Neural progenitor cell (in vitro differentiated cells): ENCODE data around the gene HERC2. TPM values are rescaled to one million over a fixed set of nuclear protein-coding genes. Genes with fewer than 3 reads are reported as not detected.

Experiments
- DNase-seq: peaks from one replicate; pipeline ENCODE4 v3.0.0-alpha.2; 2016; ENCODE audit warnings: low spot score
- H2AFZ ChIP-seq: fragments of 200-600 bp; sonication (generic); replicated peaks from 2 replicates; pipeline ENCODE4 v1.6.1; 2016; ENCODE audit warnings: antibody characterized with exemption
- H3F3A ChIP-seq: fragments of 200-600 bp; sonication (generic); 2 replicates; pipeline ENCODE4 v1.6.1; 2016; ENCODE audit warnings: antibody characterized with exemption, low read depth
- H3K27ac ChIP-seq: fragments of 200-600 bp; sonication (generic); 2 replicates; pipeline ENCODE4 v1.5.1; 2016; ENCODE audit warnings: mild to moderate bottlenecking
- H3K27me3 ChIP-seq: fragments of 200-600 bp; sonication (generic); 2 replicates; pipeline ENCODE4 v1.6.1; 2016; ENCODE audit warnings: mild to moderate bottlenecking, moderate library complexity
- H3K36me3 ChIP-seq: fragments of 200-600 bp; sonication (generic); 2 replicates; pipeline ENCODE4 v1.5.1; 2016
- H3K4me1 ChIP-seq: fragments of 200-600 bp; sonication (generic); 2 replicates; pipeline ENCODE4 v1.6.1; 2016; ENCODE audit warnings: mixed run types
- H3K4me2 ChIP-seq: fragments of 200-600 bp; sonication (generic); 2 replicates; pipeline ENCODE4 v1.6.1; 2016
- H3K4me3 ChIP-seq: fragments of 200-600 bp; sonication (generic); 2 replicates; pipeline ENCODE4 v1.5.1; 2016
- H3K79me2 ChIP-seq: fragments of 200-600 bp; sonication (generic); 2 replicates; pipeline ENCODE4 v1.6.1; 2016; ENCODE audit warnings: low read depth
- H3K9ac ChIP-seq: fragments of 200-600 bp; sonication (generic); 2 replicates; pipeline ENCODE4 v1.6.1; 2016
- H3K9me3 ChIP-seq: fragments of 200-600 bp; sonication (generic); 2 replicates; pipeline ENCODE4 v1.5.1; 2016; ENCODE audit warnings: low read depth
- H4K20me1 ChIP-seq: fragments of 200-600 bp; sonication (generic); 2 replicates; pipeline ENCODE4 v1.6.1; 2016; ENCODE audit warnings: low read depth
- H3K27ac Mint-ChIP-seq: 3 replicates; pipeline ENCODE4 v1.8.0; 2021; ENCODE audit warnings: mixed read lengths
- H3K27me3 Mint-ChIP-seq: 2 replicates; pipeline ENCODE4 v1.8.0; 2022; ENCODE audit warnings: low read depth, mild to moderate bottlenecking, inconsistent platforms, moderate library complexity, mixed read lengths; ENCODE audit not compliant: insufficient read depth
- H3K36me3 Mint-ChIP-seq: 3 replicates; pipeline ENCODE4 v1.8.0; 2021; ENCODE audit warnings: mixed read lengths
- H3K4me1 Mint-ChIP-seq: 3 replicates; pipeline ENCODE4 v1.8.0; 2021; ENCODE audit warnings: mixed read lengths
- H3K4me3 Mint-ChIP-seq: 3 replicates; pipeline ENCODE4 v1.8.0; 2021; ENCODE audit warnings: mild to moderate bottlenecking, moderate library complexity, mixed read lengths
- H3K9me3 Mint-ChIP-seq: 3 replicates; pipeline ENCODE4 v1.8.0; 2020; ENCODE audit warnings: mixed read lengths
- EZH2 ChIP-seq: fragments of 200-600 bp; sonication (generic); IDR thresholded peaks from 2 replicates; pipeline ENCODE4 v1.6.1; 2017; ENCODE audit warnings: antibody characterized with exemption, mild to moderate bottlenecking, moderate library complexity
- EZH2phosphoT487 ChIP-seq: fragments of 200-600 bp; sonication (generic); IDR thresholded peaks from 2 replicates; pipeline ENCODE4 v1.6.1; 2017; ENCODE audit warnings: antibody characterized with exemption
- total RNA-seq: library from RNA; depleted of rRNA; stranded (reverse); fragments of >200 nt; gene quantifications from 2 replicates; pipeline ENCODE4 v1.2.3, GENCODE V29; 2015; ENCODE audit warnings: low replicate concordance
- TF ChIP-seq, protein P1 (sequence below): fragments of 200-600 bp; sonication (generic); IDR thresholded peaks from 2 replicates; pipeline ENCODE4 v1.5.1; 2017; ENCODE audit warnings: antibody characterized with exemption, mild to moderate bottlenecking

HERC2 gene
- total RNA-seq, 1 donor from 2014 or later = 15.3 TPM

GRCh38 chr15:28104326-28104725, 217.7 kb downstream of the HERC2 start:
- no peak overlapping the region for H3K9ac ChIP-seq
- H2AFZ ChIP-seq = no peak overlapping the region
- H3K4me3 Mint-ChIP-seq = no peak overlapping the region
- H4K20me1 ChIP-seq = peaks cover 6% of the 10 kb centered on the region
- no peak overlapping the region for H3K4me2 ChIP-seq
- no peaks in the 10 kb centered on the region for H3K9me3 ChIP-seq
- H3K27ac Mint-ChIP-seq = no peak overlapping the region
- no peaks in the 10 kb centered on the region for H3K36me3 ChIP-seq
- H3K27ac ChIP-seq = no peak overlapping the region
- no peak for DNase-seq
- H3K9me3 Mint-ChIP-seq = peaks cover 4% of the 10 kb centered on the region
- peaks cover 87% of the 10 kb centered on the region for H3K27me3 ChIP-seq
- H3K27me3 Mint-ChIP-seq = peaks cover 37% of the 10 kb centered on the region
- no peaks in the 10 kb centered on the region for H3K36me3 Mint-ChIP-seq
- peaks cover 3% of the 10 kb centered on the region for H3K4me1 ChIP-seq
- H3K79me2 ChIP-seq = no peaks in the 10 kb centered on the region
- peaks cover 16% of the 10 kb centered on the region for H3K4me1 Mint-ChIP-seq
- TF ChIP-seq, protein P1, sequence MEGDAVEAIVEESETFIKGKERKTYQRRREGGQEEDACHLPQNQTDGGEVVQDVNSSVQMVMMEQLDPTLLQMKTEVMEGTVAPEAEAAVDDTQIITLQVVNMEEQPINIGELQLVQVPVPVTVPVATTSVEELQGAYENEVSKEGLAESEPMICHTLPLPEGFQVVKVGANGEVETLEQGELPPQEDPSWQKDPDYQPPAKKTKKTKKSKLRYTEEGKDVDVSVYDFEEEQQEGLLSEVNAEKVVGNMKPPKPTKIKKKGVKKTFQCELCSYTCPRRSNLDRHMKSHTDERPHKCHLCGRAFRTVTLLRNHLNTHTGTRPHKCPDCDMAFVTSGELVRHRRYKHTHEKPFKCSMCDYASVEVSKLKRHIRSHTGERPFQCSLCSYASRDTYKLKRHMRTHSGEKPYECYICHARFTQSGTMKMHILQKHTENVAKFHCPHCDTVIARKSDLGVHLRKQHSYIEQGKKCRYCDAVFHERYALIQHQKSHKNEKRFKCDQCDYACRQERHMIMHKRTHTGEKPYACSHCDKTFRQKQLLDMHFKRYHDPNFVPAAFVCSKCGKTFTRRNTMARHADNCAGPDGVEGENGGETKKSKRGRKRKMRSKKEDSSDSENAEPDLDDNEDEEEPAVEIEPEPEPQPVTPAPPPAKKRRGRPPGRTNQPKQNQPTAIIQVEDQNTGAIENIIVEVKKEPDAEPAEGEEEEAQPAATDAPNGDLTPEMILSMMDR = no peak
- TF ChIP-seq EZH2phosphoT487 (no peak), EZH2 (no peak)
- H3K4me3 ChIP-seq = no peak overlapping the region
- H3F3A ChIP-seq = peaks cover 11% of the 10 kb centered on the region

DNA sequence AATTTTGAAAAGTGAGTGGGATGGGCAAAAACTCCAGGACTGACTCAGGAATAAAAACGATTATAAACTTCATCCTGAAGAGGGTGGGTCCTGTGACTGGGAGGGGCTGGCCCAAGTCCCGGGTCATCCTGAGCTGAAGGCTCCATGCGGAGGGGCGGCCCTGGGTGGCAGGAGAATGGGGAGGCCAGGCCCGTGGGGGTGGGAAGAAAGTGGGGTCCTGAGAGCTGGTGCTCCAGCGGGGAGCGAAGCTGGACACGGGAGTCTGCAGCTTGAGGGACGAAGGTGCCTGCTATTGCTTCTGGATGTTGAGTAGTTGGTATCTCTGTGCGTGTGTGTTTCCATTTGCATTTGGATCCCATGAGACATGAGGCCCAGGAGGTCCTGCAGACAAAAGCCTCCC, 218.1 kb downstream of the HERC2 start:
- no peak overlapping the region for H3K4me2 ChIP-seq
- H3K36me3 ChIP-seq = no peaks in the 10 kb centered on the region
- H3K27ac ChIP-seq = no peak overlapping the region
- H3K9ac ChIP-seq = no peak overlapping the region
- H3K4me1 ChIP-seq = peaks cover 6% of the 10 kb centered on the region
- H3K27me3 ChIP-seq = peaks cover 91% of the 10 kb centered on the region
- H3K9me3 ChIP-seq = no peaks in the 10 kb centered on the region
- Mint-ChIP-seq H3K36me3 (no peaks in the 10 kb centered on the region), H3K9me3 (peaks cover 4% of the 10 kb centered on the region), H3K4me1 (peaks cover 15% of the 10 kb centered on the region), H3K4me3 (no peak overlapping the region), H3K27me3 (peaks cover 37% of the 10 kb centered on the region), H3K27ac (no peak overlapping the region)
- TF ChIP-seq EZH2phosphoT487 (no peak), EZH2 (no peak)
- TF ChIP-seq, protein P1 = no peak
- H3K79me2 ChIP-seq = no peaks in the 10 kb centered on the region
- peaks cover 15% of the 10 kb centered on the region for H3F3A ChIP-seq
- no peak for DNase-seq
- H4K20me1 ChIP-seq = peaks cover 9% of the 10 kb centered on the region
- no peak overlapping the region for H3K4me3 ChIP-seq
- no peak overlapping the region for H2AFZ ChIP-seq

- no peak for DNase-seq
- H3K36me3 Mint-ChIP-seq = no peaks in the 10 kb centered on the region
- H3K4me3 Mint-ChIP-seq = no peak overlapping the region
- peaks cover 27% of the 10 kb centered on the region for H3K4me1 Mint-ChIP-seq
- no peaks in the 10 kb centered on the region for H3K9me3 ChIP-seq
- no peak overlapping the region for H3K27ac Mint-ChIP-seq
- peaks cover 27% of the 10 kb centered on the region for H4K20me1 ChIP-seq
- H3K4me2 ChIP-seq = no peak overlapping the region
- no peak overlapping the region for H3K27ac ChIP-seq
- TF ChIP-seq EZH2phosphoT487 = no peak
- TF ChIP-seq, protein P1 = no peak
- no peak for TF ChIP-seq EZH2
- no peak overlapping the region for H2AFZ ChIP-seq
- peaks cover 21% of the 10 kb centered on the region for H3F3A ChIP-seq
- H3K9me3 Mint-ChIP-seq = peaks cover 6% of the 10 kb centered on the region
- H3K27me3 ChIP-seq = peaks cover 93% of the 10 kb centered on the region
- H3K36me3 ChIP-seq = no peaks in the 10 kb centered on the region
- no peaks in the 10 kb centered on the region for H3K79me2 ChIP-seq
- H3K27me3 Mint-ChIP-seq = peaks cover 44% of the 10 kb centered on the region
- H3K9ac ChIP-seq = no peak overlapping the region
- H3K4me1 ChIP-seq = peaks cover 16% of the 10 kb centered on the region
- no peak overlapping the region for H3K4me3 ChIP-seq
Observed at GRCh38 chr15:28101983-28102441, 220.0 kb downstream of the HERC2 start.
